ENCODE results near the gene CAMKV. TPM values are rescaled to one million over a fixed set of nuclear protein-coding genes. Genes with fewer than 3 reads are reported as not detected.
"Not testable (repeated sequence)": the region's sequence is repeated elsewhere in the genome, so short reads cannot be mapped to it uniquely, and the experiment has no call there.

CAMKV gene
- total and polyA plus RNA-seq, 2 of the 8 experiments (the other 6 are each of a cell fraction or from before 2014, with no cell fraction given): 56.3 to 66.4 TPM

DNA sequence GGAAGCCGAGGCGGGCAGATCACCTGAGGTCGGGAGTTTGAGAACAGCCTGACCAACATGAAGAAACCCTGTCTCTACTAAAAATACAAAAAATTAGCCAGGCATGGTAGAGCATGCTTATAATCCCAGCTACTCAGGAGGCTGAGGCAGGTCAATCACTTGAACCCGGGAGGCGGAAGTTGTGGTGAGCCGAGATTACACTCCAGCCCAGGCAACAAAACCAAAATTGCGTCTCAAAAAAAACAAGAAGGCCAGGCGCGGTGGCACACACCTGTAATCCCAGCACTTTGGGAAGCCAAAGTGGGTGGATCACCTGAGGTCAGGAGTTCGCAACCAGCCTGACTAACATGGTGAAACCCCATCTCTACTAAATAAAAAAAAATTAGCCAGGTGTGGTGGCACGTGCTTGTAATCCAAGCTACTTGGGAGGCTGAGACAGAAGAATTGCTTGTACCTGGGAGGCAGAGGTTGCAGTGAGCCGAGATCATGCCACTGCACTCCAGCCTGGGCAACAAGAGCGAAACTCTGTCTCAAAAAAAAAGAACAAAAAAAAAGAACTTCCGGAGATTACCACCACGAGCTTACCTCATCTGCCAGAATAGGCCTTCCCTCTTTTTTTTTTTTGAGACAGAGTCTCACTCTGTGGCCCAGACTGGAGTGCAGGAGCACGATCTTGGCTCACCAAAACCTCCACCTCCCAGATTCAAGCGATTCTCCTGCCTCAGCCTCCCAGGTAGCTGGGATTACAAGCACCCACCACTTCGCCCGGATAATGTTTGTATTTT is 48.3 kb upstream of the CAMKV start:
- H3K36me3 ChIP-seq (ENCODE audit: control insufficient read depth in 2 of 4, insufficient read depth in 4 of 4, low read length in 3 of 4); H2AFZ ChIP-seq (ENCODE audit: low read length); H3K4me3 ChIP-seq (ENCODE audit: extremely low read depth in 1 of 4, insufficient read depth in 2 of 4, low read depth in 3 of 4, low read length in 4 of 4); H3K79me1 ChIP-seq (ENCODE audit: low read depth, low read length); FAIRE-seq; H3K23ac ChIP-seq (ENCODE audit: insufficient read length); DNase-seq (ENCODE audit: low read depth in 1 of 2, low spot score in 2 of 2); H3K27ac ChIP-seq (ENCODE audit: low read depth, low read length); H2BK20ac ChIP-seq (ENCODE audit: low read length); H2BK120ac ChIP-seq (replicated peaks; ENCODE audit: low read depth, low read length); H2BK12ac ChIP-seq (ENCODE audit: low read depth, low read length); H2AK5ac ChIP-seq (ENCODE audit: low read depth, low read length); H4K20me1 ChIP-seq (replicated peaks in 1 of 2; ENCODE audit: control insufficient read depth in 1 of 2, insufficient read depth in 2 of 2, low read length in 2 of 2); H3K79me2 ChIP-seq (ENCODE audit: control insufficient read depth in 1 of 2, insufficient read depth in 2 of 2, low read length in 2 of 2); H3K9ac ChIP-seq (replicated peaks in 1 of 4; ENCODE audit: extremely low read depth in 1 of 4, low read depth in 3 of 4, low read length in 3 of 4); H3K9me3 ChIP-seq (ENCODE audit: insufficient read depth in 2 of 2, low read depth in 1 of 2, low read length in 1 of 2); H2BK15ac ChIP-seq (ENCODE audit: low read length); H3K56ac ChIP-seq (replicated peaks; ENCODE audit: insufficient read length, low read depth, low read length); H3K4me1 ChIP-seq (replicated peaks in 1 of 4; ENCODE audit: control insufficient read depth in 3 of 4, insufficient read depth in 4 of 4, low read length in 3 of 4); H3K4me2 ChIP-seq (ENCODE audit: insufficient read depth in 1 of 2, low read depth in 2 of 2, low read length in 2 of 2); H4K5ac ChIP-seq (ENCODE audit: insufficient read length, low read depth, low read length); H3K23me2 ChIP-seq (ENCODE audit: low read depth, low read length); H3K14ac ChIP-seq (ENCODE audit: insufficient read length); H4K91ac ChIP-seq (replicated peaks; ENCODE audit: insufficient read length, low read length); H4K8ac ChIP-seq (ENCODE audit: extremely low read depth, insufficient read depth, low read length); H3K27me3 ChIP-seq (replicated peaks in 1 of 4; ENCODE audit: control insufficient read depth in 3 of 4, extremely low read depth in 1 of 4, insufficient read depth in 3 of 4, low read length in 3 of 4); H2BK5ac ChIP-seq (ENCODE audit: low read depth, low read length); H3K4ac ChIP-seq (replicated peaks; ENCODE audit: insufficient read length, low read depth, low read length); H3K18ac ChIP-seq (ENCODE audit: extremely low read depth, low read length): not testable (repeated sequence)
- ChIA-PET POLR2A (ENCODE audit: partially characterized antibody) (interaction anchor here (0.7 to 2.0 kb wide), 4 partner anchors 10 to 354 kb away, joined by 3 to 8 read pairs (median 4); no protein-coding TSS in a partner anchor), CTCF (ENCODE audit: partially characterized antibody) (interaction anchor here (1.2 to 4.6 kb wide), 7 partner anchors 8 to 217 kb away, joined by 3 to 24 read pairs (median 6); partner anchors contain the start of genes INKA1 and MON1A)
- 94% methylated on average over 19 of the region's 19 CpGs; no CpG with 5 or more reads in 1 of the 2 experiments for WGBS, 2 experiments (ENCODE audit: extremely low coverage in 1 of 2, insufficient coverage in 1 of 2, insufficient read length in 1 of 2, insufficient replicate concordance in 2 of 2, low coverage in 1 of 2, low lambda C conversion rate in 2 of 2, missing lambda C conversion rate in 1 of 2)
